Naive thymus-derived CD4-positive, alpha-beta T cell (primary cell): ENCODE measurements around the gene ZNF195. TPM values are rescaled to one million over a fixed set of nuclear protein-coding genes. Genes with fewer than 3 reads are reported as not detected.
"Not testable (repeated sequence)": the region's sequence is repeated elsewhere in the genome, so short reads cannot be mapped to it uniquely, and the experiment has no call there.

Experiments
- ATAC-seq: fragments of 150-1000 bp; cut with Tn5 transposase; 2 replicates; pipeline ENCODE4 v1.10.0; 2021; ENCODE audit warnings: mild to moderate bottlenecking, moderate library complexity
- CTCF ChIA-PET: fragments of 350-600 bp; sonication (Branson Sonifier 250); formaldehyde crosslinking; loops from one replicate; lab custom pipeline; 2021; ENCODE audit warnings: antibody characterized with exemption; lab: Charles Lee
- POLR2A ChIA-PET: fragments of 350-600 bp; sonication (Branson Sonifier 250); formaldehyde crosslinking; loops from one replicate; lab custom pipeline; 2021; ENCODE audit warnings: antibody characterized with exemption, inconsistent platforms; lab: Charles Lee
- DNase-seq, 9 donors: peaks; one replicate each; pipeline versions ENCODE4 v3.0.0 to v3.0.0-alpha.2; 2020 to 2022; ENCODE audit warnings: mixed read lengths in 1 of 9
- H3K27ac ChIP-seq: one replicate; pipeline ENCODE4 v1.7.0; 2013; ENCODE audit warnings: mild to moderate bottlenecking, low read depth, low read length, moderate library complexity
- H3K27me3 ChIP-seq, 2 donors: one replicate each; pipeline ENCODE4 v1.7.0; 2013; ENCODE audit warnings: low read length in 2 of 2, mild to moderate bottlenecking in 2 of 2, moderate library complexity in 2 of 2; ENCODE audit not compliant: control insufficient read depth in 2 of 2, insufficient read depth in 2 of 2
- H3K36me3 ChIP-seq, 3 experiments: 1 replicate in 2 of 3; 2 replicates in 1 of 3; pipeline ENCODE4 v1.7.0; 2013; ENCODE audit warnings: low read length in 3 of 3, mild to moderate bottlenecking in 3 of 3, moderate library complexity in 1 of 3; ENCODE audit not compliant: insufficient read depth in 3 of 3, control insufficient read depth in 2 of 3
- H3K4me1 ChIP-seq, 2 donors: one replicate each; pipeline ENCODE4 v1.7.0; 2013; ENCODE audit warnings: low read length in 2 of 2, mild to moderate bottlenecking in 2 of 2, moderate library complexity in 1 of 2; ENCODE audit not compliant: control insufficient read depth in 2 of 2, insufficient read depth in 2 of 2
- H3K4me3 ChIP-seq: 2 replicates; pipeline ENCODE4 v1.7.0; 2013; ENCODE audit warnings: mild to moderate bottlenecking, low read length
- H3K9me3 ChIP-seq, 3 experiments: 1 replicate in 2 of 3; 2 replicates in 1 of 3; pipeline ENCODE4 v1.7.0; 2013; ENCODE audit warnings: low read length in 3 of 3; ENCODE audit not compliant: control insufficient read depth in 2 of 3
- H3K27ac Mint-ChIP-seq, 9 donors: one replicate each; pipeline ENCODE4 v1.8.0; 2020 to 2022; ENCODE audit warnings: mixed read lengths in 9 of 9, mild to moderate bottlenecking in 8 of 9, moderate library complexity in 5 of 9, inconsistent platforms in 2 of 9
- H3K27me3 Mint-ChIP-seq, 5 donors: one replicate each; pipeline ENCODE4 v1.8.0; 2021 to 2022; ENCODE audit warnings: mixed read lengths in 5 of 5, mild to moderate bottlenecking in 1 of 5
- H3K36me3 Mint-ChIP-seq, 5 donors: one replicate each; pipeline ENCODE4 v1.8.0; 2020 to 2022; ENCODE audit warnings: mixed read lengths in 5 of 5, mild to moderate bottlenecking in 3 of 5, inconsistent platforms in 1 of 5
- H3K4me1 Mint-ChIP-seq, 7 donors: one replicate each; pipeline ENCODE4 v1.8.0; 2020 to 2022; ENCODE audit warnings: mixed read lengths in 7 of 7, mild to moderate bottlenecking in 3 of 7, inconsistent platforms in 1 of 7
- H3K4me3 Mint-ChIP-seq, 10 donors: one replicate each; pipeline ENCODE4 v1.8.0; 2020 to 2022; ENCODE audit warnings: mild to moderate bottlenecking in 10 of 10, mixed read lengths in 10 of 10, moderate library complexity in 6 of 10, inconsistent platforms in 2 of 10
- H3K9me3 Mint-ChIP-seq, 11 donors: one replicate each; pipeline ENCODE4 v1.8.0; 2020 to 2022; ENCODE audit warnings: mixed read lengths in 11 of 11, mild to moderate bottlenecking in 4 of 11, inconsistent platforms in 1 of 11, moderate library complexity in 1 of 11
- intact Hi-C, 2 donors: fragments of 100-400 bp; cut with micrococcal nuclease; formaldehyde crosslinking; loops; one replicate each; pipeline ENCODE4 v1.15.1; 2023
- polyA plus RNA-seq, 2 donors: library from polyadenylated mRNA; unstranded; fragments of 300-500 nt; fragmentation: Illumina TruSeq; gene quantifications; one replicate each; pipeline ENCODE4 v1.2.3, GENCODE V29; 2021
- total RNA-seq, 6 experiments: library from RNA in 5 of 6; stranded (reverse) in 5 of 6; gene quantifications; 1 replicate in 5 of 6; 2 replicates in 1 of 6; pipeline ENCODE4 v1.2.3 and lab custom pipeline; 2021 to 2026

ZNF195 gene
- total and polyA plus RNA-seq, 7 experiments from 2014 or later: 18.4 to 39.0 (median 29.9) TPM

- peaks cover 0 to 1% (median 0%) of the 10 kb centered on the region in 11 donors for H3K9me3 Mint-ChIP-seq
- H3K9me3 ChIP-seq: no peaks in the 10 kb centered on the region
- H3K27ac ChIP-seq: no peak overlapping the region
- ChIA-PET CTCF (interaction anchor here (4.3 kb wide), 1 partner anchor 70 kb away, joined by 38 read pairs; no protein-coding TSS in a partner anchor), POLR2A (no interaction called here)
- no peak for DNase-seq
- intact Hi-C loops: no loop called here
- H3K27ac Mint-ChIP-seq: no peak overlapping the region
- H3K36me3 Mint-ChIP-seq: peaks cover 0 to 4% (median 0%) of the 10 kb centered on the region in 5 donors
- H3K27me3 ChIP-seq: no peaks in the 10 kb centered on the region
- no peaks in the 10 kb centered on the region for H3K4me1 ChIP-seq
- no peak overlapping the region for H3K4me3 Mint-ChIP-seq
- no peak for ATAC-seq
- H3K4me3 ChIP-seq: no peak overlapping the region
- no peaks in the 10 kb centered on the region for H3K36me3 ChIP-seq
- H3K4me1 Mint-ChIP-seq: no peaks in the 10 kb centered on the region
- peaks cover 21 to 44% (median 34%) of the 10 kb centered on the region in 5 donors for H3K27me3 Mint-ChIP-seq
These were observed 40.2 kb downstream of the ZNF195 start for GRCh38 chr11:3338569-3339339.

- H3K4me3 Mint-ChIP-seq, H3K27ac ChIP-seq, H3K4me1 Mint-ChIP-seq, CTCF ChIA-PET, H3K4me1 ChIP-seq, DNase-seq, H3K27me3 ChIP-seq, ATAC-seq, H3K27ac Mint-ChIP-seq, POLR2A ChIA-PET, H3K36me3 Mint-ChIP-seq, H3K9me3 Mint-ChIP-seq, H3K9me3 ChIP-seq, intact Hi-C loops, H3K36me3 ChIP-seq, H3K4me3 ChIP-seq: not testable (repeated sequence)
- peaks cover 13 to 31% (median 26%) of the 10 kb centered on the region in 5 donors for H3K27me3 Mint-ChIP-seq
These were observed 42.5 kb downstream of the ZNF195 start for GRCh38 chr11:3336420-3336819.

- H3K4me1 ChIP-seq, H3K27me3 Mint-ChIP-seq, H3K27me3 ChIP-seq, CTCF ChIA-PET, H3K9me3 ChIP-seq, H3K4me1 Mint-ChIP-seq, H3K36me3 ChIP-seq, POLR2A ChIA-PET, H3K36me3 Mint-ChIP-seq, ATAC-seq, H3K4me3 ChIP-seq, H3K9me3 Mint-ChIP-seq, intact Hi-C loops, H3K27ac Mint-ChIP-seq, DNase-seq, H3K27ac ChIP-seq, H3K4me3 Mint-ChIP-seq: not testable (repeated sequence)
These were observed 45.8 kb downstream of the ZNF195 start for GRCh38 chr11:3333157-3333556.

GRCh38 chr11:3331078-3331477 lies 47.9 kb downstream of the ZNF195 start:
- intact Hi-C loops, DNase-seq, CTCF ChIA-PET, ATAC-seq, H3K4me3 ChIP-seq, H3K27me3 Mint-ChIP-seq, POLR2A ChIA-PET, H3K4me1 ChIP-seq, H3K27ac Mint-ChIP-seq, H3K36me3 ChIP-seq, H3K36me3 Mint-ChIP-seq, H3K9me3 Mint-ChIP-seq, H3K4me1 Mint-ChIP-seq, H3K9me3 ChIP-seq, H3K27me3 ChIP-seq, H3K27ac ChIP-seq, H3K4me3 Mint-ChIP-seq: not testable (repeated sequence)

GRCh38 chr11:3330064-3330463 lies 48.9 kb downstream of the ZNF195 start:
- H3K36me3 Mint-ChIP-seq, CTCF ChIA-PET, POLR2A ChIA-PET, intact Hi-C loops, H3K36me3 ChIP-seq, H3K27ac ChIP-seq, H3K27me3 ChIP-seq, H3K4me3 Mint-ChIP-seq, H3K27ac Mint-ChIP-seq, H3K4me3 ChIP-seq, H3K27me3 Mint-ChIP-seq, H3K4me1 Mint-ChIP-seq, DNase-seq, ATAC-seq, H3K9me3 Mint-ChIP-seq, H3K4me1 ChIP-seq, H3K9me3 ChIP-seq: not testable (repeated sequence)

GRCh38 chr11:3328503-3328902 lies 50.4 kb downstream of the ZNF195 start:
- H3K27me3 ChIP-seq, H3K36me3 ChIP-seq, H3K4me3 Mint-ChIP-seq, ATAC-seq, intact Hi-C loops, H3K27me3 Mint-ChIP-seq, H3K4me1 Mint-ChIP-seq, POLR2A ChIA-PET, H3K36me3 Mint-ChIP-seq, CTCF ChIA-PET, H3K4me3 ChIP-seq, DNase-seq, H3K27ac ChIP-seq, H3K27ac Mint-ChIP-seq, H3K9me3 ChIP-seq, H3K4me1 ChIP-seq, H3K9me3 Mint-ChIP-seq: not testable (repeated sequence)

GRCh38 chr11:3326450-3326849 lies 52.5 kb downstream of the ZNF195 start:
- intact Hi-C loops, H3K27ac Mint-ChIP-seq, H3K4me3 ChIP-seq, H3K4me3 Mint-ChIP-seq, H3K27ac ChIP-seq, CTCF ChIA-PET, H3K36me3 ChIP-seq, ATAC-seq, H3K9me3 ChIP-seq, H3K27me3 ChIP-seq, H3K9me3 Mint-ChIP-seq, POLR2A ChIA-PET, H3K36me3 Mint-ChIP-seq, DNase-seq, H3K4me1 ChIP-seq, H3K4me1 Mint-ChIP-seq, H3K27me3 Mint-ChIP-seq: not testable (repeated sequence)
